ENCODE results near the gene MICALL1.

DNA sequence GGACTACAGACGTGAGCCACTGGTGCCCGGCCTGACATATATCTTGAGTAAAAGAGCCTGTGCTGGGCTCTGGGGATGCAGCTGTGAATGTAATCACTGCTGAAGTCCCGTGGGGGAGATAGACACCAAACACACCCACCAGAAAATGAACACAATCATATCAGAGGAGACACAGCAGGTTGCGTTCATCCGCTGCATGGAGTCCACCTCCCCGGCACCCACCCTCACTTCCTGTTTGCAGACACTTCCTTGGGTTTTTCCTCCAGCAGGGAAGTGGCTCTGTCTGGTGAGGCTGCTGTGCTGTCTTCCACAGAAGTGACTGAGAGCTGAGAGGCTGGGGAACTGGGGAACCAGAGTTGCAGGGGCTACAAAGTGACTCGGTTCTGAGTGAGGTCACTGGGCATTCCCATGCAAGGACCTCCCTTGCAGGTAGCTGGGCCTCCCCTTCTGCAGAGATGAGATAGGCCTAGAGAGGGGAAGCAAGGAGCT, 7.2 kb downstream of the MICALL1 start:
- TF ChIP-seq, protein P1, sequence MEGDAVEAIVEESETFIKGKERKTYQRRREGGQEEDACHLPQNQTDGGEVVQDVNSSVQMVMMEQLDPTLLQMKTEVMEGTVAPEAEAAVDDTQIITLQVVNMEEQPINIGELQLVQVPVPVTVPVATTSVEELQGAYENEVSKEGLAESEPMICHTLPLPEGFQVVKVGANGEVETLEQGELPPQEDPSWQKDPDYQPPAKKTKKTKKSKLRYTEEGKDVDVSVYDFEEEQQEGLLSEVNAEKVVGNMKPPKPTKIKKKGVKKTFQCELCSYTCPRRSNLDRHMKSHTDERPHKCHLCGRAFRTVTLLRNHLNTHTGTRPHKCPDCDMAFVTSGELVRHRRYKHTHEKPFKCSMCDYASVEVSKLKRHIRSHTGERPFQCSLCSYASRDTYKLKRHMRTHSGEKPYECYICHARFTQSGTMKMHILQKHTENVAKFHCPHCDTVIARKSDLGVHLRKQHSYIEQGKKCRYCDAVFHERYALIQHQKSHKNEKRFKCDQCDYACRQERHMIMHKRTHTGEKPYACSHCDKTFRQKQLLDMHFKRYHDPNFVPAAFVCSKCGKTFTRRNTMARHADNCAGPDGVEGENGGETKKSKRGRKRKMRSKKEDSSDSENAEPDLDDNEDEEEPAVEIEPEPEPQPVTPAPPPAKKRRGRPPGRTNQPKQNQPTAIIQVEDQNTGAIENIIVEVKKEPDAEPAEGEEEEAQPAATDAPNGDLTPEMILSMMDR (IDR thresholded peaks at IDR 0.05; ENCODE audit: insufficient read depth, low read length): no peak
- TF ChIP-seq POLR2AphosphoS5 (IDR thresholded peaks at IDR 0.05; ENCODE audit: low read depth): no peak

All from HL-60 (cell line).